Ishikawa (cell line): Measurements from ENCODE around the gene CATSPER1.

ENCODE experiments used
- EGR1 ChIP-seq: IDR thresholded peaks from 2 replicates; pipeline ENCODE4 v1.6.1; 2012
- FOXM1 ChIP-seq: IDR thresholded peaks from 2 replicates; pipeline ENCODE4 v1.6.1; 2012; ENCODE audit warnings: low read depth, borderline replicate concordance
- TAF1 ChIP-seq: IDR thresholded peaks from 2 replicates; pipeline ENCODE4 v1.6.1; 2012; ENCODE audit warnings: low read depth, mild to moderate bottlenecking
- TEAD4 ChIP-seq: IDR thresholded peaks from 2 replicates; pipeline ENCODE4 v1.6.1; 2012
- TF ChIP-seq, protein P1 (sequence below): IDR thresholded peaks from 2 replicates; pipeline ENCODE4 v1.6.1; 2012

DNA sequence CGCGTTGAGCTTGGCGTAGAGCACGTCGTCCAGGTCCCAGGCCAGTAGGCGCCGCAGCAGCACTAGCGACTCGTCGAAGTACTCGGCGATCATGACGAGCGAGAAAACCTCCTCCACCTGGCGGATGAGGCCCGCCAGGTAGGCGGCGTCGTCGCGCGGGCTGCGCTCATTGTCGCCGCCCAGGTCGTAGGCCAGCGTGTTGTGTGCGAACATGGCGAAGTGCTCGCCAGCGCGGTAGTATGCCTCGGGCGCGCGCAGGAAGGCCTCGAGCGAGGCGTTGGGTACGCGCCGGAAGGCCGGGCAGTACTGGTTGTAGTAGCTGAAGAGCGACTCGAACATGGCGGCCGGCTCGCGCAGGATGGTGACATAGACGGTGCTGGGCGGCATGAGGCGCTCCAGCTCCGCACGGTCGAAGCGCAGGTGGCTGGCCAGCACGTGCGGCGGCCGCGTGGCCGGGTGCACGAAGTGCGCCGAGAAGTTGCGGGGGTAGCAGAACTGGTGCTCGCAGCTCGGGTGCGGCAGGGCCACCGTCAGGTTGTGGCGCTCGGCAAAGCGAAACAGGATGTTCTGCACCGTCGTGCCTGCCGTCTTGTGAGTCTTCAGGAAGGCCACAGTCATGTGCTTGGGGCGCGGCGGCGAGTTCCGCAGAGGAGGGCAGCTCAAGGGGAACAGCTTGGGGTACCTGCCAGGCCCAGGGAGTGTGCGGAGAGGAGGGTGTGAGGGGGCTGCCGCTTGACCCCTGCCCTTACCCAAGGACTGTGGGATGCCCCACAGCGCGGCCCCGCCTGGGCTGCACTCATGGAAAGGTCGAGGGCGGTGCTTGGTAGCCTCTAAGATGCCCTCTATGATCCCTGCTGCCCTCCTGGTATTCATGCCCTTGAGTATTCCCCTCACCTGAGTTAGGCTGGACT lies 17.0 kb upstream of the CATSPER1 start:
- TF ChIP-seq TAF1, result no peak
- no peak for TF ChIP-seq TEAD4
- TF ChIP-seq, protein P1, sequence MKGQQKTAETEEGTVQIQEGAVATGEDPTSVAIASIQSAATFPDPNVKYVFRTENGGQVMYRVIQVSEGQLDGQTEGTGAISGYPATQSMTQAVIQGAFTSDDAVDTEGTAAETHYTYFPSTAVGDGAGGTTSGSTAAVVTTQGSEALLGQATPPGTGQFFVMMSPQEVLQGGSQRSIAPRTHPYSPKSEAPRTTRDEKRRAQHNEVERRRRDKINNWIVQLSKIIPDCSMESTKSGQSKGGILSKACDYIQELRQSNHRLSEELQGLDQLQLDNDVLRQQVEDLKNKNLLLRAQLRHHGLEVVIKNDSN, result no peak
- TF ChIP-seq EGR1, result no peak
- TF ChIP-seq FOXM1, result no peak
